GM12892 (cell line): ENCODE measurements around the gene OGFOD3. TPM values are rescaled to one million over a fixed set of nuclear protein-coding genes. Genes with fewer than 3 reads are reported as not detected.
"Not testable (repeated sequence)": the region's sequence is repeated elsewhere in the genome, so short reads cannot be mapped to it uniquely, and the experiment has no call there.

ENCODE experiments used
- DNase-seq: peaks from one replicate; pipeline ENCODE4 v3.0.0; 2011; ENCODE audit not compliant: insufficient read length
- FAIRE-seq: peaks from 2 replicates; lab custom pipeline; 2011; peaks lifted over from hg19 to GRCh38; lab: Jason Lieb, UNC
- POLR2A ChIP-seq: IDR thresholded peaks from 2 replicates; pipeline ENCODE4 v1.6.1; 2011; ENCODE audit warnings: low read depth, low read length, control low read depth
- POLR2AphosphoS5 ChIP-seq: IDR thresholded peaks from 2 replicates; pipeline ENCODE4 v1.6.1; 2011; ENCODE audit warnings: low read depth, low read length, control low read depth
- TAF1 ChIP-seq: IDR thresholded peaks from 2 replicates; pipeline ENCODE4 v1.6.1; 2011; ENCODE audit warnings: low read depth, mild to moderate bottlenecking, control low read depth, low read length, borderline replicate concordance
- polyA plus RNA-seq: library from polyadenylated mRNA; unstranded; fragments of >200 nt; gene quantifications from one replicate; pipeline ENCODE4 v1.2.1, GENCODE V29; 2012; ENCODE audit warnings: missing spikeins, inconsistent platforms; ENCODE audit not compliant: missing spikeins

OGFOD3 gene, protein sequence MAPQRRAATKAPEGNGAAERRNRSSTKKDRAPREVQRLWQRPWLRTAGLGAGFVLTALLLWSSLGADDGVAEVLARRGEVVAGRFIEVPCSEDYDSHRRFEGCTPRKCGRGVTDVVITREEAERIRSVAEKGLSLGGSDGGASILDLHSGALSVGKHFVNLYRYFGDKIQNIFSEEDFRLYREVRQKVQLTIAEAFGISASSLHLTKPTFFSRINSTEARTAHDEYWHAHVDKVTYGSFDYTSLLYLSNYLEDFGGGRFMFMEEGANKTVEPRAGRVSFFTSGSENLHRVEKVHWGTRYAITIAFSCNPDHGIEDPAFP
- polyA plus RNA-seq = 9.3 TPM

GRCh38 chr17:82418001-82418986 lies at the start of gene OGFOD3, which contains the start of gene HEXD:
Gene OGFOD3, minus strand, starts transcription at chr17:82418586. Its CDS starts 101 bp downstream, at chr17:82418485.
Gene HEXD, plus strand, starts transcription at chr17:82418347. Its CDS starts 1,453 bp downstream, at chr17:82419800.
- FAIRE-seq = peak; percentile 84
- peak; percentile 65 for TF ChIP-seq POLR2AphosphoS5
- peak; percentile 84; the same call in 1 of the 2 replicates for TF ChIP-seq POLR2A
- TF ChIP-seq TAF1 = 0 out of 2 replicates have a peak, but pooled peaks have one; percentile 17
- peak; percentile 91 for DNase-seq

DNA sequence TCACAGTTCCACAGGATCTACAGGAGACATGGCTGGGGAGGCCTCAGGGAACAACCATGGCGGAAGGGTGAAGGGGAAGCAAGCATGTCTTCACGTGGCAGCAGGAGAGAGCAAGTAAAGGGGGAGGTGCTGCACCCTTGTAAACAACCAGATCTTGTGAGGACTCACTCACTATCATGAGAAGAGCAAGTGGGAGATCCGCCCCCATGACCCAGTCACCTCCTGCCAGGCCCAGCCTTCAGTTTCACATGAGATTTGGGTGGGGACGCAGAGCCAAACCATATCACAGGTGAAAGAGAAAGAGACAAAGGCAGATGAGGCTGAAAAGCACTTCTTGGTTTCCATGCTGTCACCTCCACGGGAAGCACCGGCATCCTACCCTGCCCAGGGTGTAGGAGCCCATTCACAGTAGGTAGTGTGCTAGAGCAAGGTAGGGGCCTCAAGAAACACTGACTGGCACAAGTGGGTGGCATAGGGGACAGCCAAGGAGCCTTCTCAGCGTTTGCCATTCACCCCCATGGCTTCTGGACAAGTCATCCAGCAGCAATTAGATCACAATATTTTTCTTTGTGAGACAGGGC lies 46.7 kb upstream of the OGFOD3 start:
- FAIRE-seq = no peak
- TF ChIP-seq POLR2AphosphoS5 (no peak), POLR2A (no peak), TAF1 (no peak)
- DNase-seq = no peak

- TF ChIP-seq POLR2A (no peak), POLR2AphosphoS5 (no peak), TAF1 (no peak)
- DNase-seq = no peak
Observed at GRCh38 chr17:82464567-82464929, 46.2 kb upstream of the OGFOD3 start.

DNA sequence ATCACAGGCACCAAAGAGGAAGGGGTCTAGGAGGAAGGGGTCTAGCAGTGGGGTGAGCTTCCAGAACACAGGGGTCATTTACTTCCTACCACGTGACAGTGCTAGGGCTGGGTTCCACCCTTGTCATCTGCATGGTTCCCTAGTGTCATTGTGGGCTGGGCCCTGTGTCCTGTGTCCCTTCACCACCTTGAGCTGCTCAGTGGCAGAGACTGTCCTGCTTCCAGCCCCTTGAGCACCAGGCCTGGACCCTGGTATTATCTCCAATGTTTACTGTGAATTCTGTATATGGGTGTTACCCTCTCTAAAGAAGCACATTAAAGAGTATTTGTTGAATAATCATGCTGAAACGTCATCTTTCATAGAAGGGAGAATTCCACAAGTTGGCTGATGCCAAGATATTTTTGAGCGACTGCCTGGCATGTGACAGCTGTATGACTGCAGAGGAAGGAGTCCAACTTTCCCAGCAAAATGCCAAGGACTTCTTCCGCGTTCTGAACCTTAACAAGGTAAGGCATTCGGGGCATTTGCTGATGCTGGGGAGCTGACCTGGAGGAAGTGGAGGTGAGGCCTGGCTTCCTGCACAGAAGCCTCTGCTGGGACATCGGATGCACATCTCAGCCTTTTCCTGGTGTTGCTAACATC lies 45.7 kb upstream of the OGFOD3 start:
- DNase-seq (no peak), FAIRE-seq (no peak)
- TF ChIP-seq TAF1 (no peak), POLR2AphosphoS5 (no peak), POLR2A (no peak)

More at GRCh38 chr17:82464567-82464929, 46.2 kb upstream of the OGFOD3 start:
- no peak for FAIRE-seq

- FAIRE-seq (no peak), DNase-seq (no peak)
- no peak for TF ChIP-seq TAF1
- no peak for TF ChIP-seq POLR2A
Observed at GRCh38 chr17:82463391-82463790, 45.0 kb upstream of the OGFOD3 start.

DNA sequence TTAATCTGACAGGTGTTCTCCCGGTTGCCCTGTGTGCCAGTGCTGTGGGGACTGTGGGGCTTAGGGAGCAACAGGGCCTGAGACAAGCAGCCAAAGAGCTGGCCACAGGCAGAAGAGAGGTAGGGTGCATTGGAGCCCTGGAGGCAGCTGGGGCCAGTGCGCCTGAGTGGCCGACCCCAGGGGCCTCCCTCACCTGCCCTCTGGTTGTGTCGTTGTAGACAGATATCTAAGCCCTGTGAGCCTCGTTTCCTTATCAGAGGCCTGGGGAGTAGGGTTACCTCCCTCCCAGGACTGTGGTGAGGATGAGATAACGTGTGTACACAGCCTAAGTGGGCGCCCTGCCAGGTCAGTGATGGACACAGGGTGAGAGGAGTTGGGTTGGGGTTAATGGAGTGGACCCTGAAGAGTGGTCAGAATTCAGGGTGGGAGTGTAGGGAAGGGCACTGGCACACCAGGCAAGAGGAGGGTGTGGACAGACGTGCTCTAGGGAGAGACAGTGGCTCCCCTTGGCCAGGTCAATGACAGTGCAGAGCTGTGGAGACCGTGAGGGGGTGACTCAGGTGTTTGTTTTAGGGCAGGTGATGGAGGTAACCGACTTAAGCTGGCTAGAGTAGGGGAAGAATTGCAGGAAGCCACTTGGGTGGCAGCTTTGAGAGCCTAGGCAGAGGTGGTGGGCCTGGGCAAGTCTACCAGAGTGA lies 43.6 kb upstream of the OGFOD3 start:
- FAIRE-seq (no peak), DNase-seq (no peak)
- no peak for TF ChIP-seq POLR2AphosphoS5

DNA sequence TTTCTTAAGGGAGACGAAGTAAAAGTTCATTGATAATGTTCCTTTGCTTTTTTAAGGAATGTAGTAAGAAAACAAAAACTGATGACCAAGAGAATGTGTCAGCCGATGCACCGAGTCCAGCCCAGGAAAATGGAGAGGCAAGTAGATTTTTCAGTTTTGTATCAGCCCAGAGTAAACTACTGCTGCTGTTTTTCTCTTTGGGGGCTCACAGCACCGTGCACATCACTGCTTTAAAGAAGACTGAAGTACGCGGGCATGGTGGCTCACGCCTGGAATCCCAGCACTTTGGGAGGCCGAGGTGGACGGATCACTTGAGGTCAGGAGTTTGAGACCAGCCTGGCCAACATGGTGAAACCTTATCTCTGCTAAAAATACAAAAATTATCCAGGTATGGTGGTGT lies 41.5 kb upstream of the OGFOD3 start:
- not testable (repeated sequence) for FAIRE-seq, DNase-seq

GRCh38 chr17:82458885-82459424 lies 40.6 kb upstream of the OGFOD3 start:
- no peak for FAIRE-seq
- DNase-seq = no peak

DNA sequence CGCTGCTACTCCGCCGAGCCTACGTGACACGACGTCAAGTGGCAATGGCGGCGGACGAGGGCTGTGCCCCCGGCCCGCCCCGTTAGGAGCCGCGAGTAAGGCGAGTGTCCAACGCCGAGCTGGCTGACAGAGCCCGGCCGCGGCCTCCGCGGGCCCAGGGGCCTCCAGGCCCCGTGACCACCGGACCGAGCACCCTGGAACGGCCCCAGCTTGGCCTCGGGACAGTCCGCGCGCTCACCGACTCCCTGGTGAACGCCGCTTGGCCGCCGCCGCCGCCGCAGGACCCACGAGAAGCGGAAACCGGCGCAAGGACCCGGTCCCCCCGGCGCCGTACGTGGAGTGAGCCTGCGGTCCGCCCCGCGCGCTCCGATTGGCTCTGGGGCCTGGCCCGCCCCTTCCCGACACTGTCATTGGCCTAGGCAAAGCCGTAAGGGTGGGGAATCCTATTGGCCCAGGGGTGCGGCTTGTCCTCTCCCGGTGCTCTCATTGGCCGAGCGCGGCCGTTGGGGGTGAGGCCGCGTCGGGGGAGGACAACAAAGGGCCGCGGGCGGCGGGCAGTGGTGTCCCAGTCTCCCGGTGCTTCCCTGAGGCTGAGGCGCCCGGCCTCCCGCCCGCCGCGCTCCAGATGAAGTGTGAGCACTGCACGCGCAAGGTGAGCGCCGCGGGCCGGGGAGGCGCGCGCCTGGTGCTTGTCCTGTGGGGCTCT lies 39.9 kb upstream of the OGFOD3 start, which contains the start of gene NARF:
NARF (plus strand) TSS at position 563 of the 706 bp plus-strand sequence; CDS start at position 626, 63 bp downstream.
- FAIRE-seq (peak; percentile 98), DNase-seq (peak; percentile 99)
- TF ChIP-seq POLR2AphosphoS5 (peak; percentile 87), TAF1 (no peak; the same call in none of the 2 replicates), POLR2A (peak; percentile 90; the same call in 1 of the 2 replicates)

More at GRCh38 chr17:82458885-82459424, 40.6 kb upstream of the OGFOD3 start:
- TF ChIP-seq TAF1 (no peak), POLR2A (no peak), POLR2AphosphoS5 (no peak)

GRCh38 chr17:82457929-82458178 lies 39.5 kb upstream of the OGFOD3 start:
- DNase-seq (no peak), FAIRE-seq (no peak)
- no peak; the same call in 1 of the 2 replicates for TF ChIP-seq TAF1
- TF ChIP-seq POLR2AphosphoS5 = no peak
- no peak; the same call in 1 of the 2 replicates for TF ChIP-seq POLR2A
